HuH-7.5 (cell line): ENCODE measurements around the gene BEST1.

ENCODE experiments used
- DNase-seq: peaks from one replicate; pipeline ENCODE4 v3.0.0; 2011; ENCODE audit warnings: low spot score

BEST1 gene

GRCh38 chr11:61916737-61917333 is 33.3 kb upstream of the BEST1 start:
- peak; percentile 79 for DNase-seq

- peak; percentile 95 for DNase-seq
These were observed 32.6 kb upstream of the BEST1 start, which contains the start of gene RAB3IL1 for GRCh38 chr11:61917334-61918109. Gene RAB3IL1 (minus strand): TSS chr11:61917566. CDS start chr11:61917367, 199 bp downstream.

GRCh38 chr11:61918251-61918937 is 31.8 kb upstream of the BEST1 start:
- DNase-seq: peak; percentile 29

GRCh38 chr11:61918938-61919704 is 31.0 kb upstream of the BEST1 start:
- peak; percentile 27 for DNase-seq

GRCh38 chr11:61919705-61920631 is 30.2 kb upstream of the BEST1 start:
- DNase-seq: peak; percentile 33

- DNase-seq: peak; percentile 16
These were observed 28.7 kb upstream of the BEST1 start for GRCh38 chr11:61921446-61921845.

GRCh38 chr11:61922539-61922938 is 27.6 kb upstream of the BEST1 start:
- peak; percentile 23 for DNase-seq

GRCh38 chr11:61923166-61924063 is 26.7 kb upstream of the BEST1 start:
- peak; percentile 94 for DNase-seq

- no peak for DNase-seq
These were observed 26.1 kb upstream of the BEST1 start for GRCh38 chr11:61924064-61924455.

GRCh38 chr11:61925736-61926135 is 24.4 kb upstream of the BEST1 start:
- no peak for DNase-seq

- DNase-seq: no peak
These were observed 23.9 kb upstream of the BEST1 start for GRCh38 chr11:61926235-61926634.

GRCh38 chr11:61927501-61927900 is 22.6 kb upstream of the BEST1 start:
- DNase-seq: no peak

- no peak for DNase-seq
These were observed 21.5 kb upstream of the BEST1 start for GRCh38 chr11:61928606-61929005.

- no peak for DNase-seq
These were observed 19.2 kb upstream of the BEST1 start for GRCh38 chr11:61930933-61931332.

- DNase-seq: no peak
These were observed 14.3 kb upstream of the BEST1 start for GRCh38 chr11:61935861-61936260.

GRCh38 chr11:61940466-61940865 is 9.7 kb upstream of the BEST1 start:
- no peak for DNase-seq

- DNase-seq: no peak
These were observed 5.0 kb upstream of the BEST1 start for GRCh38 chr11:61945191-61945590.

GRCh38 chr11:61946894-61947293 is 3.3 kb upstream of the BEST1 start:
- DNase-seq: peak; percentile 10

GRCh38 chr11:61947486-61948210 is 2.5 kb upstream of the BEST1 start:
- DNase-seq: peak; percentile 97
